HepG2 (cell line): Measurements from ENCODE around the gene BAG3. TPM values are rescaled to one million over a fixed set of nuclear protein-coding genes. Genes with fewer than 3 reads are reported as not detected.

Experiments used
- ATAC-seq: fragments of 200-7000 bp; cut with Tn5 transposase; 3 replicates; pipeline ENCODE4 v1.9.1; 2020; ENCODE audit warnings: mild to moderate bottlenecking, moderate library complexity
- BruUV-seq: library from RNA; stranded (reverse); fragments of 400-500 nt; replicated peaks from 2 replicates; lab custom pipeline; 2021; lab: Mats Ljungman, UMichigan
- CTCF ChIA-PET: fragments of 300-600 bp; formaldehyde crosslinking; extraction: SDS; loops from one replicate; lab custom pipeline; 2021; ENCODE audit warnings: low total read pairs, inconsistent platforms, low intra/inter-chr PET ratio; lab: Yijun Ruan, JAX
- POLR2A ChIA-PET: fragments of 350-600 bp; sonication (Branson Sonifier 250); formaldehyde crosslinking; loops from one replicate; lab custom pipeline; 2020; ENCODE audit warnings: antibody characterized with exemption, inconsistent platforms; lab: Yijun Ruan, JAX
- DNase-seq: peaks from one replicate; pipeline ENCODE4 v3.0.0-alpha.2; 2015; ENCODE audit warnings: low spot score
- FAIRE-seq: peaks from 3 replicates; lab custom pipeline; 2011; peaks lifted over from hg19 to GRCh38; lab: Jason Lieb, UNC
- H2AFZ ChIP-seq: one replicate; pipeline ENCODE4 v1.6.1; 2011; ENCODE audit warnings: low read length, inconsistent platforms
- H3K27ac ChIP-seq: fragments of 300-600 bp; 3 replicates; pipeline ENCODE4 v1.8.0; 2011; ENCODE audit warnings: mixed run types, mild to moderate bottlenecking, mixed read lengths, low read length, inconsistent platforms; ENCODE audit not compliant: insufficient read depth; ENCODE audit errors: extremely low read length
- H3K27me3 ChIP-seq, 2 experiments: fragments of 200-600 bp in 1 of 2; 2 replicates in 1 of 2; 3 replicates in 1 of 2; pipeline versions ENCODE4 v1.6.0 to v1.8.0; 2011; ENCODE audit warnings: low read length in 2 of 2, mild to moderate bottlenecking in 2 of 2, moderate library complexity in 2 of 2, inconsistent platforms in 1 of 2; ENCODE audit not compliant: insufficient read depth in 2 of 2, control insufficient read depth in 1 of 2
- H3K36me3 ChIP-seq, 2 experiments: fragments of 200-600 bp in 1 of 2; replicated peaks in 1 of 2; 2 replicates in 1 of 2; 3 replicates in 1 of 2; pipeline versions ENCODE4 v1.5.1 to v1.8.0; 2011; ENCODE audit warnings: low read length in 2 of 2, inconsistent platforms in 1 of 2; ENCODE audit not compliant: insufficient read depth in 2 of 2, control insufficient read depth in 1 of 2
- H3K4me1 ChIP-seq: 2 replicates; pipeline ENCODE4 v1.5.1; 2012; ENCODE audit warnings: low read length, inconsistent platforms; ENCODE audit not compliant: insufficient read depth
- H3K4me2 ChIP-seq: 2 replicates; pipeline ENCODE4 v1.6.0; 2011; ENCODE audit warnings: low read depth, low read length, inconsistent platforms
- H3K4me3 ChIP-seq, 3 experiments: fragments of 200-600 bp in 1 of 3; sonication (generic), shearing (Covaris generic) in 1 of 3; replicated peaks in 1 of 3; 2 replicates each; pipeline ENCODE4 v1.5.1; 2011 to 2016; ENCODE audit warnings: low read length in 3 of 3, inconsistent platforms in 2 of 3, low read depth in 2 of 3, mild to moderate bottlenecking in 2 of 3, control low read depth in 1 of 3, mixed read lengths in 1 of 3; ENCODE audit not compliant: insufficient read depth in 1 of 3
- H3K79me2 ChIP-seq: one replicate; pipeline ENCODE4 v1.6.1; 2011; ENCODE audit warnings: low read length, inconsistent platforms; ENCODE audit not compliant: insufficient read depth
- H3K9ac ChIP-seq: 2 replicates; pipeline ENCODE4 v1.6.0; 2011; ENCODE audit warnings: mild to moderate bottlenecking, low read depth, low read length, inconsistent platforms; ENCODE audit not compliant: insufficient read depth
- H3K9me3 ChIP-seq: 2 replicates; pipeline ENCODE4 v1.5.1; 2012; ENCODE audit warnings: mild to moderate bottlenecking, low read length
- H4K20me1 ChIP-seq: 2 replicates; pipeline ENCODE4 v1.6.0; 2011; ENCODE audit warnings: inconsistent platforms, mild to moderate bottlenecking, low read length, moderate library complexity; ENCODE audit not compliant: insufficient read depth
- GRHL1 ChIP-seq: sonication (generic); formaldehyde crosslinking; conservative IDR thresholded peaks from 2 replicates; pipeline ENCODE4 v1.8.0; 2022; ENCODE audit warnings: missing genetic modification reagents
- HNF4G ChIP-seq, 2 experiments: sonication (generic) in 1 of 2; formaldehyde crosslinking in 1 of 2; IDR thresholded peaks; 2 replicates each; pipeline versions ENCODE4 v1.4.0 to v1.6.1; 2011 to 2020; ENCODE audit warnings: borderline replicate concordance in 2 of 2, low read depth in 2 of 2, mild to moderate bottlenecking in 2 of 2, low read length in 1 of 2, missing genetic modification reagents in 1 of 2, moderate library complexity in 1 of 2
- IRF1 ChIP-seq: sonication (generic); formaldehyde crosslinking; IDR thresholded peaks from 2 replicates; pipeline ENCODE4 v1.4.0; 2020; ENCODE audit warnings: low read depth, mild to moderate bottlenecking, missing genetic modification reagents
- NR2F1 ChIP-seq, 2 experiments: fragments of 450-650 bp in 1 of 2; formaldehyde crosslinking in 1 of 2; IDR thresholded peaks; 2 replicates each; pipeline versions ENCODE4 v1.5.0 to v1.6.1; 2016 to 2020; ENCODE audit warnings: mild to moderate bottlenecking in 1 of 2, missing compliant biosample characterization in 1 of 2, missing genetic modification reagents in 1 of 2, moderate library complexity in 1 of 2
- REXO4 ChIP-seq: sonication (generic); formaldehyde crosslinking; IDR thresholded peaks from 2 replicates; pipeline ENCODE4 v1.8.0; 2022; ENCODE audit warnings: missing genetic modification reagents, mild to moderate bottlenecking, borderline replicate concordance
- RFX5 ChIP-seq: IDR thresholded peaks from 2 replicates; pipeline ENCODE4 v1.6.1; 2011; ENCODE audit warnings: low read depth, low read length, improper control_type of control experiment
- RNF219 ChIP-seq: sonication (generic); formaldehyde crosslinking; IDR thresholded peaks from 2 replicates; pipeline ENCODE4 v1.5.0; 2020; ENCODE audit warnings: mild to moderate bottlenecking, missing genetic modification reagents
- SNAPC5 ChIP-seq: sonication (generic); formaldehyde crosslinking; IDR thresholded peaks from 2 replicates; pipeline ENCODE4 v1.8.1; 2023; ENCODE audit warnings: mild to moderate bottlenecking, missing genetic modification reagents, borderline replicate concordance
- ZNF12 ChIP-seq: sonication (generic); formaldehyde crosslinking; IDR thresholded peaks from 2 replicates; pipeline ENCODE4 v1.5.0; 2020; ENCODE audit warnings: missing genetic modification reagents
- ZNF446 ChIP-seq: sonication (generic); formaldehyde crosslinking; IDR thresholded peaks from 2 replicates; pipeline ENCODE4 v1.5.0; 2020; ENCODE audit warnings: mild to moderate bottlenecking, missing genetic modification reagents
- ZNF629 ChIP-seq: sonication (generic); formaldehyde crosslinking; conservative IDR thresholded peaks from 2 replicates; pipeline ENCODE4 v1.5.0; 2020; ENCODE audit warnings: missing genetic modification reagents
- ZNF652 ChIP-seq: IDR thresholded peaks from 2 replicates; pipeline ENCODE4 v1.6.1; 2016; ENCODE audit warnings: low read depth, borderline replicate concordance
- WGBS: methylation state at CpG from one replicate; pipeline ENCODE4 v1.1.6; 2017; ENCODE audit warnings: low lambda C conversion rate; 5-methylcytosine and 5-hydroxymethylcytosine counted together
- in situ Hi-C: cut with HindIII; loops from 2 replicates; pipeline ENCODE4 v1.10.0; 2017; ENCODE audit warnings: low pct_unique_long_range_greater_than_20kb; ENCODE audit not compliant: extremely low pct_ligation_motif_present
- intact Hi-C: fragments of 100-400 bp; cut with micrococcal nuclease; formaldehyde crosslinking; loops from one replicate; pipeline ENCODE4 v1.10.0; 2022; ENCODE audit not compliant: unreplicated experiment
- polyA plus RNA-seq, 8 experiments: library from polyadenylated mRNA; depleted of rRNA in 3 of 8; stranded (reverse) in 7 of 8; unstranded in 1 of 8; fragments of >200 nt; fragmentation: Illumina TruSeq in 4 of 8; extraction: Trizol in 4 of 8; gene quantifications; 2 replicates each; pipeline versions ENCODE4 v1.2.1 to v1.2.3, GENCODE V29; 2011 to 2016; ENCODE audit warnings: low read depth in 4 of 8, missing spikeins in 1 of 8, mixed read lengths in 1 of 8; ENCODE audit not compliant: insufficient read depth in 1 of 8
- total RNA-seq, 5 experiments: library from RNA; depleted of rRNA; stranded (reverse); fragments of >200 nt; fragmentation: Illumina TruSeq; extraction: Trizol; gene quantifications; 2 replicates each; pipeline ENCODE4 v1.2.3, GENCODE V29; 2016; ENCODE audit warnings: low read depth in 1 of 5

BAG3 gene
- total and polyA plus RNA-seq, 2 of the 13 experiments (the other 11 are each of a cell fraction or from before 2014, with no cell fraction given) = 2.9 to 6.7 TPM

GRCh38 chr10:119655566-119656001, 4.4 kb downstream of the BAG3 start:
- in situ Hi-C loops = no loop called here
- H4K20me1 ChIP-seq = peaks cover 38% of the 10 kb centered on the region

More at GRCh38 chr10:119655566-119656001, 4.4 kb downstream of the BAG3 start:
- intact Hi-C loops = no loop called here
- ChIA-PET CTCF (no interaction called here), POLR2A (no interaction called here)
- TF ChIP-seq SNAPC5 (CRISPR knock-in tag) (no peak), HNF4G (IDR thresholded peaks at IDR 0.05; ENCODE audit: borderline replicate concordance, low read depth, low read length) (no peak), HNF4G (CRISPR knock-in tag; IDR thresholded peaks at IDR 0.05; ENCODE audit: borderline replicate concordance, low read depth) (no peak), ZNF12 (CRISPR knock-in tag) (no peak), REXO4 (CRISPR knock-in tag) (no peak), RFX5 (no peak), ZNF446 (no peak), ZNF629 (no peak), RNF219 (CRISPR knock-in tag) (no peak), ZNF652 (no peak), GRHL1 (CRISPR knock-in tag) (no peak), NR2F1 (CRISPR knock-in tag; IDR thresholded peaks at IDR 0.05) (no peak), IRF1 (no peak)
- Histone ChIP-seq H2AFZ (no peak overlapping the region), H3K4me2 (no peak overlapping the region), H3K27ac (no peak overlapping the region), H3K36me3 (peaks cover 11 to 37% of the 10 kb centered on the region in 2 experiments; a peak in 4 of 5 replicates), H3K9ac (no peak overlapping the region), H3K4me3 (no peak overlapping the region), H3K4me1 (peaks cover 70% of the 10 kb centered on the region), H3K9me3 (no peaks in the 10 kb centered on the region), H3K27me3 (no peaks in the 10 kb centered on the region), H3K79me2 (peaks cover 87% of the 10 kb centered on the region)
- 92% methylated on average over 11 of the region's 11 CpGs for WGBS
- BruUV-seq = no TSS peak
- DNase-seq = no peak
- ATAC-seq = no peak
- FAIRE-seq = no peak
